GM08714 (cell line): Measurements from ENCODE around the gene GPR148.
"Not testable (repeated sequence)": the region's sequence is repeated elsewhere in the genome, so short reads cannot be mapped to it uniquely, and the experiment has no call there.

ENCODE experiments used
- H3K4me3 ChIP-seq: fragments of 200-500 bp; sonication (Bioruptor generic); 2 replicates; pipeline ENCODE4 v1.5.1; 2014; ENCODE audit warnings: mild to moderate bottlenecking, low read length, inconsistent platforms
- ZNF274 ChIP-seq: IDR thresholded peaks from 2 replicates; pipeline ENCODE4 v1.6.1; 2012; ENCODE audit warnings: mild to moderate bottlenecking, low read depth, low read length

GPR148 gene

DNA sequence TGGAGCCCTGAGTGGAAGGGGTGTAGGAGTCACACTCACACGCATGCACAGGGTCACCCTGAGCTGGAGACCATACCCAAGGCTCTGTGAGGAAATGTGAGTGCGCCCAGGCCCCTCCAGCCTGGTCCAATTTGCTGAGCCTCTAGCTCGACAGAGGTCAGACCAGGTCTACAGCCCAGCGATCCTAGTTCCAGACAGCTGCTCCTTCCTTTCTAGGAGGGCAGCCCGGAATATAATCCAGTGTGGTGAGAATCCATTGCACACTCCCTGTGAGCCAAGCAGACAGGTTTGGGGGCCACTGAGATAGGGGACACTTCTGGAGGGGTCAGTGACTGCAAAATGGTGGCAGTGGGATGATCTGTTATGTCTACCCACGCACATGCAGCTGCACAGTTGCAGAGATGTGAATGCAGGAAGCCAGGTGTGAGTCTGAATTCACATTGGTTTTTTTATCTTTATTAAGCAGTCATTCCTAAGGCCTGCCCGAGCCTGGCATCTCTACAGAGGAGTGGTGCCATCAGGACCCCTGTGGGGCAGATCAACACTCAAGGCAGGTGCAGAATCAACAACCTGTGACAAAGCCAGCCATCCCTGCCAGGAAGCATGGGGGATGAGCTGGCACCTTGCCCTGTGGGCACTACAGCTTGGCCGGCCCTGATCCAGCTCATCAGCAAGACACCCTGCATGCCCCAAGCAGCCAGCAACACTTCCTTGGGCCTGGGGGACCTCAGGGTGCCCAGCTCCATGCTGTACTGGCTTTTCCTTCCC lies at the start of gene GPR148:
Gene GPR148 (plus strand): TSS at position 522 of the 768 bp plus-strand sequence. CDS start 82 bp downstream, at position 604.
- no peak for TF ChIP-seq ZNF274
- no peak within 1 kb of the TSS for H3K4me3 ChIP-seq

- H3K4me3 ChIP-seq, result not testable (repeated sequence)
Measured at GRCh38 chr2:130692041-130692770, 36.7 kb upstream of the GPR148 start.

DNA sequence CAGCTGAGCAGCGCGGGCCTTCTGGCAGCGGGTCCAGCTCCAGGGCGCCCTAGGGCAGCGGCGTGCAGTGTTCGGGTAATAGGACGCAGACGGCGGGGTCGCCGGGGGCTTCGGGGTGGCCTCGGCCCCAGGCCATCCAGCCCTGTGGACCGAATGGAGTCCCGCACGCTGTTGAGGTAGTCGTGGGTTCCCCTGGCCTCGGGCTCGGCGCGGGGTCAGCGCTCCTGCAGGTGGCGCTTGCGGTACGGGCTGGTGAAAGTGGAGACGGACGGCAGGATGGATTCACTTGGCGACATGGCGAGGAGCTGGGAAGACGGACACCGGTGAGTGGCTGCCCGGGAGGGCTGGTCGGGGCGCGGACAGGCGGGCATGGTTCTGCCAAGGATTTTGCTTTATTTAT lies 35.4 kb upstream of the GPR148 start:
- not testable (repeated sequence) for H3K4me3 ChIP-seq

DNA sequence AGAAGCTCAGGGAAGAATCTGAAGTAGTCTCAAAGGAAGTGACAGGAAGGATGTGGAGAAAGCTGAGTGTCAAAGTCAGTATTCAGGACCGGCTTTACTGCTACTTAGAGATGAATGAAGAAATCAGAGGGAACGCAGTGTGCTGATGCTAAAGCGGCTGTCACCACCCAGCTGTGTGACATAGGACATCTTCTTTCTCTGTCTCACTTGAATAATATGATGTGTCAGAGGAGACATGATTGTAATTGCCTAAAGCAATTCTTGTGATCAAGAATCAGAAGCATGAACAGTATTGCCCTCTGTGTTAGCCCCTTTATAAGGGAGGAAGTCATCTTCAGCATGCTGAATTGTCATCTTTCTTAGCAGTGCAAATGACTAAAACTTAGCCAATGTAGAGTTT lies 25.6 kb upstream of the GPR148 start:
- H3K4me3 ChIP-seq, result not testable (repeated sequence)

- H3K4me3 ChIP-seq, result not testable (repeated sequence)
Measured at GRCh38 chr2:130714795-130715194, 14.1 kb upstream of the GPR148 start.

- no peak for TF ChIP-seq ZNF274
- H3K4me3 ChIP-seq, result no peak overlapping the region
Measured at GRCh38 chr2:130720036-130720435, 8.8 kb upstream of the GPR148 start.

DNA sequence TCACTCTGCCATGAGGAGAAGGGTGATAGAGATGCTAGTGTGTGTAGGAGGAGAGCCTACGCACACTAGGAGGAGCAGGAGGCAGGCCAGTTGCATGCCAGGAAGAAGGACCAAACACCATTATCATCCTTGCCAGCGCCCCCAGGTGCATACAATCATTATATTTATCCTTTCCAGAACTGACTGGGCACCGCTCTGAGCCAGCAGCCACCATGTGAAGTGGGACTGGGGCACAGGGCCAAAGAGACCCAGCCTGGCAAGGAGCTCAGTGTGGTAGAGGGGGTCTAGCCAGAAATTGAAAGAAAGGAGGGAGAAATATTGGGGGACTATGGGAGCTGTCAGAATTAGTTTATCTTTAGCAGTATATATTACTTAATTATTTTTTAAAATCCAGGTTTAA lies 8.3 kb upstream of the GPR148 start:
- H3K4me3 ChIP-seq, result no peak overlapping the region
- no peak for TF ChIP-seq ZNF274

GRCh38 chr2:130724455-130724854 lies 4.4 kb upstream of the GPR148 start:
- TF ChIP-seq ZNF274, result no peak
- H3K4me3 ChIP-seq, result no peak overlapping the region

- H3K4me3 ChIP-seq, result peak overlapping the region; percentile 1; the same call in 1 of the 2 replicates
- no peak for TF ChIP-seq ZNF274
Measured at GRCh38 chr2:130726614-130727180, 2.2 kb upstream of the GPR148 start.

- TF ChIP-seq ZNF274, result no peak
- peak overlapping the region; percentile 1; the same call in 1 of the 2 replicates for H3K4me3 ChIP-seq
Measured at GRCh38 chr2:130727286-130727924, 1.5 kb upstream of the GPR148 start.

GRCh38 chr2:130728007-130728454 lies 839 bp upstream of the GPR148 start:
- H3K4me3 ChIP-seq, result no peak overlapping the region

DNA sequence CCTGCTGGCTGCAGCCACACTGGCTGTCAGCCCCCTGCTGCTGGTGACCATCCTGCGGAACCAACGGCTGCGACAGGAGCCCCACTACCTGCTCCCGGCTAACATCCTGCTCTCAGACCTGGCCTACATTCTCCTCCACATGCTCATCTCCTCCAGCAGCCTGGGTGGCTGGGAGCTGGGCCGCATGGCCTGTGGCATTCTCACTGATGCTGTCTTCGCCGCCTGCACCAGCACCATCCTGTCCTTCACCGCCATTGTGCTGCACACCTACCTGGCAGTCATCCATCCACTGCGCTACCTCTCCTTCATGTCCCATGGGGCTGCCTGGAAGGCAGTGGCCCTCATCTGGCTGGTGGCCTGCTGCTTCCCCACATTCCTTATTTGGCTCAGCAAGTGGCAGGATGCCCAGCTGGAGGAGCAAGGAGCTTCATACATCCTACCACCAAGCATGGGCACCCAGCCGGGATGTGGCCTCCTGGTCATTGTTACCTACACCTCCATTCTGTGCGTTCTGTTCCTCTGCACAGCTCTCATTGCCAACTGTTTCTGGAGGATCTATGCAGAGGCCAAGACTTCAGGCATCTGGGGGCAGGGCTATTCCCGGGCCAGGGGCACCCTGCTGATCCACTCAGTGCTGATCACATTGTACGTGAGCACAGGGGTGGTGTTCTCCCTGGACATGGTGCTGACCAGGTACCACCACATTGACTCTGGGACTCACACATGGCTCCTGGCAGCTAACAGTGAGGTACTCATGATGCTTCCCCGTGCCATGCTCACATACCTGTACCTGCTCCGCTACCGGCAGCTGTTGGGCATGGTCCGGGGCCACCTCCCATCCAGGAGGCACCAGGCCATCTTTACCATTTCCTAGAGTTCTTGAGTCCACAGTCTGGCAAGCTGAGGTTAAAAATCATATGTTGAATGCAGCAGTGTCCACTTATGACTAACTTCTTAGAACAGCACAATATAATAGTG lies 741 bp downstream of the GPR148 start:
- no peak overlapping the region for H3K4me3 ChIP-seq
- TF ChIP-seq ZNF274, result no peak

More at GRCh38 chr2:130728007-130728454, 839 bp upstream of the GPR148 start:
- TF ChIP-seq ZNF274, result no peak

GRCh38 chr2:130732257-130732656 lies 3.4 kb downstream of the GPR148 start:
- H3K4me3 ChIP-seq, result not testable (repeated sequence)

DNA sequence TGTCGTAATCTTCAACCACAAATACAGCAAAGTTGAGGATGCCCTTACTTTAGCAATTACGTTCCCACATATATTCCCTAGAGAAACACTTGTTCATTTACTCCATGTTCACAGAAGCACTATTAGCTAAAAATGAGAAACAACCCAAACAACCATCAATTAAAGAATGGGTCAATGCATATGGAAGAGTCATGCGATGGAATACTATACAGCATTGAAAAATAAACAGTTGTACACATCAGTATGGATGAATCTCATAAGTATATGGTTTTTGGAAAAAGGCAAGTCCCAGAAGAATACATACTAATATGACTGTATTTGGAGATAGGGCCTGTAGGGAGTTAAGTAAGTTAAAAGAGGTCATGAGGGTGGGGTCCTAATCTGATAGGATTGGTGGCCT lies 6.3 kb downstream of the GPR148 start:
- TF ChIP-seq ZNF274, result no peak
- H3K4me3 ChIP-seq, result no peak overlapping the region
